A204.1 (cell line): ENCODE measurements around the gene PUM2.
"Not testable (repeated sequence)": the region's sequence is repeated elsewhere in the genome, so short reads cannot be mapped to it uniquely, and the experiment has no call there.

Source experiments
- FAIRE-seq: peaks from 2 replicates; lab custom pipeline; 2012; peaks lifted over from hg19 to GRCh38; lab: Jason Lieb, UNC

Gene PUM2

DNA sequence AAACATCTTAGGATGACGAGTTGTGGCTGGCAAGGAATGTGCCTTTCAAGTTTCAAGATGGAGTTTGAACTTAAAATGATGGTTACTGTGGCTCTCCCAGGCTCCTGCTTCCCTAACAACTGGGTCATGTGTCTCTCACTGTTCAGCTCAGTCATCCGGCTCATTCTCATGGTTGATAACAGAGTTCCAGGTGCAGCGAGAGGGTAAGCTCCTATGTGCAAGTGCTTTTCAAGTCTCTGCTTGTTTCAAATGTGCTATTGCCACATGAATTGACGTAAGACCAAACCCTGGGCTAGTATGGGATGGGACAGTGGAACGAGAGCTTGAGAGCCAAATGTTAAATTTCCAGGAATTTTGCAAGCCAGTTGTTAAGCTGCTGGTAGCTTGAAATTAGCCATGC lies 19.5 kb upstream of the PUM2 start:
- FAIRE-seq: no peak

GRCh38 chr2:20369366-20369765 lies 18.7 kb upstream of the PUM2 start:
- FAIRE-seq: no peak

- no peak for FAIRE-seq
Observed at GRCh38 chr2:20368706-20369105, 18.1 kb upstream of the PUM2 start.

GRCh38 chr2:20367929-20368328 lies 17.3 kb upstream of the PUM2 start:
- not testable (repeated sequence) for FAIRE-seq

GRCh38 chr2:20366672-20367116 lies 16.1 kb upstream of the PUM2 start:
- FAIRE-seq: no peak

DNA sequence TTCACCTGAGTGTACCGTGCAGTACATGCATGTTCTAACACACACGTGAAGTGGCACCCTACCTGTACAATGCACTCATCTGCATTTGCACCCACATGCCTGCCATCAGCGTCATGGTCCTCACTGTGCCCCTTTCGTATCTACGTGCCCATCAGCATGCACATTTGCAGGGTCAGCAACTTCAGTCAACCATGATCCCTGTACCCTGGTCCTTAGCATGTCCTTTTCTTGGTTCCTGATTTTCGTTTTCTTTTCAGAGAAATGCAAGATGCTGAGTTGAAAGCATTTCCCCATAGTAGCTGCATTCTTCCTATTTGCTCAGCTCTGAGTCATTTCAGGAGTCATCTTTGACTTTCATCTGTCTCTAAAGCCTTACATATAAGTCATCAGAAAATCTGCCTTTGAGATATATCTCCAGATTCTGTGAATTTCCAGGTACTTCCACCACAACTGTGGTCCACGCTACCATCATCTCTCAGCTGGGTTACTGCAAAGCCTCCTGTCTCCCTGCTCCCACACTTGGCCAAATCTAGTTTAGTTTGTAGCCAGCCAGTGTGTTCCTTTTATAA lies 14.7 kb upstream of the PUM2 start:
- no peak for FAIRE-seq

DNA sequence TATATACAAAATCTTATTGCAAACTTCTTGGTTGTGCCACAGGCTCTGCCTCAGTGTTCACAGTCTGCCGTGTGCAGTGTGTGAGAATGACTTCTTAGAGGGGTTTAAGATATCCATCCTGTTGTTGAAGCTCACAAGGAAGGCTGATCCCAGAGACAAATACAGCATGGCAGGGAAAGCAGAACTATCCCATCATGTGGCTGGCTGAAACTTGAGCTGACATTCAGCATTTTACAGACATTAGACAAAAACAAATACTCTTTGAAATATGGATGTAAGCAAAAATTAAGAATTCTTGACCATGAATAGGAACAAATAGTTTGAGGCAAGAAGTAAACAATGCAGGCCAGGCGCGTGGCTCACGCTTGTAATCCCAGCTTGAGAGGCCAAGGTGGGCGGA lies 12.9 kb upstream of the PUM2 start:
- no peak for FAIRE-seq

DNA sequence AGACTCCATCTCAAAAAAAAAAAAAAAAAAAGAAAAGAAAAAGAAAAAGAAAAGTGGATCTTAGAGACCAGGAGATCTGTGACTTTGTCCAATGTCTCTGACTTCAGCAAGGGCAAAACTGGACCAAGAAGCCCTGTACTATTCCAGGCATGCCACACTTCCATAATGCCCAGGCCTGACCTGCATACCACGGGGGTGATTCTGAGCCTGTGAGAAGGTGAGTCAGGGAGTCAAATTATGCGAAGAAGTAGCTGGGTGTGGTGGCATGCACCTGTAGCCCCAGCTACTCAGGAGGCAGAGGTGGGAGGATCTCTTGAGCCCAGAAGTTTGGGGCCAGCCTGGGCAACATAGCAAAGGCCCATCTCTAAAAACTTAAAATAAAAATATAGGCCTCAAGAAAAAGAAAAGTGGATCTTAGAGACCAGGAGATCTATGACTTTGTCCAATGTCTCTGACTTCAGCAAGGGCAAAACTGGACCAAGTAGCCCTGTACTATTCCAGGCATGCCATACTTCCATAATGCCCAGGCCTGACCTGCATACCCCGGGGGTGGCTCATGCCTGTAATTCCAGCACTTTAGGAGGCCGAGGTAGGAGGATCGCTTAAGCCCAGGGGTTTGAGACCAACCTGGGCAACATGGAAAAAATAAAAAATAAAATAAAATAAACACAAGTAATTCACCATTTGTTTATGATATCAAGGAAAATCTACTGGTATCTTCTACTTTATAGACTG lies 12.2 kb upstream of the PUM2 start:
- no peak for FAIRE-seq

DNA sequence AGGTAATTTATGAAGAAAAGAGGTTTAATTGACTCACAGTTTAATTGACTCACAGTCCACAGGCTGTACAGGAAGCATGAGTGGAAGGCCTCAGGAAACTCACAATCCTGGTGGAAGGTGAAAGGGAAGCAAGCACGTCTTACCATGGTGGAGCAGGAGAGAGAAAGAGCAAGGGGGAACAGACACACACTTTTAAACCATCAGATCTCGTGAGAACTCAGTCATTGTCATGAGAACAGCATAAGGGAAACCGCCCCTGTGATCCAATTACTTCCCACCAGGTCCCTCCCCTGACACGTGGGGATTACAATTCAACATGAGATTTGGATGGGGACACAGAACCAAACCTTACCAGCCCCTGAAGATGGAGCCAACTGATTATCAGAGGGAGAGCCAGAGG lies 11.2 kb upstream of the PUM2 start:
- FAIRE-seq: no peak

- no peak for FAIRE-seq
Observed at GRCh38 chr2:20359096-20359495, 8.5 kb upstream of the PUM2 start.

DNA sequence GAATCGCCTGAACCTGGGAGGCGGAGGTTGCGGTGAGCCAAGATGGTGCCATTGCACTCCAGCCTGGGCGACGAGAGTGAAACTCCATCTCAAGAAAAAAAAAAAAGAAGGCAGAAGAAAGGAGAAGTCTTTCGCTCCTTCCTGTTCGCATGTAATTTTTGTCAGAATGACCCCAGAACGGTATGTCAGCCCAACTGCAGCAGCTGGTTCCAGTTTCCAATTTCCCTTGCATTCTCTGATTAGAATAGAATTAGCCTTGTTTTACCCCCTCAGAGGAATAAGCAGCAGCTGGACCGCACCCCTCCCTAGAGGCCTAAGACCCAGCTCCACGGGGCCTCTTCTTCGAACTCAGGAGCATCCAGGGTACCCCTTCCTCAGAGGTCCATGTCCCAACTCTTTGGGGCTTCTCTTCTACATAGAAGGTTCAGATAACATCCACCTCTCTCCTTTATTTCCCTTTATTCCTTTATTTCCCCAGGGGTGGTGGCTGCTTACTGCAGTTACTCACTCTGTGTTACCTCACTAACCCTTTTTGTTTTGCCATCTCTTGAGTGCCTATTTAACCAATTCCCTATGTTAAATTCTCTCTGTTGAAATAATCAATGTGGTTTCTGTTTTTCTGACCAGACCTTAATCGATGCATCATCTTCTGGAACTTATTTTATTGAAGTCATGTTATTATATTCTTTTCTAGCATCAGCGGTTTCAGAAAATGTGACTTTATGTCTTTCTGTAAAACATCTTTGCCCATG lies 7.2 kb upstream of the PUM2 start:
- FAIRE-seq: no peak

- FAIRE-seq: no peak
Observed at GRCh38 chr2:20356042-20356441, 5.4 kb upstream of the PUM2 start.

DNA sequence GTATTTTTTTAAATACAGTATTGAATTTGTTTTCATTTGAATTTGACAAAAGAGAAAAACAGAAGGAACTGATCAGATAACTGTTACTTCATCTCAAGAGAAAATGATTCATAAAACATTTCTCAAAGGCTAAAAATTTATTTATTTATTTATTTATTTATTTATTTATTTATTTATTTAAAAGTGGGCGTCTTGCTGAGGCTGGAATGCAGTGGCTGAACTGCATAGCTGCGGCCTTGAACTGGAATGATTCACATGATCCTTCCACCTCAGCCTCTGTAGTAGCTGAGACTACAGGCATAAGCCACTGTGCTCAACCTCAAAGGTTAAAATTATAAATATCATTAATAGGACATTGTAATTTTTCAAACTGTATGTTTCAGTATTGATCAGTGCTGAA lies 4.5 kb upstream of the PUM2 start:
- FAIRE-seq: no peak

DNA sequence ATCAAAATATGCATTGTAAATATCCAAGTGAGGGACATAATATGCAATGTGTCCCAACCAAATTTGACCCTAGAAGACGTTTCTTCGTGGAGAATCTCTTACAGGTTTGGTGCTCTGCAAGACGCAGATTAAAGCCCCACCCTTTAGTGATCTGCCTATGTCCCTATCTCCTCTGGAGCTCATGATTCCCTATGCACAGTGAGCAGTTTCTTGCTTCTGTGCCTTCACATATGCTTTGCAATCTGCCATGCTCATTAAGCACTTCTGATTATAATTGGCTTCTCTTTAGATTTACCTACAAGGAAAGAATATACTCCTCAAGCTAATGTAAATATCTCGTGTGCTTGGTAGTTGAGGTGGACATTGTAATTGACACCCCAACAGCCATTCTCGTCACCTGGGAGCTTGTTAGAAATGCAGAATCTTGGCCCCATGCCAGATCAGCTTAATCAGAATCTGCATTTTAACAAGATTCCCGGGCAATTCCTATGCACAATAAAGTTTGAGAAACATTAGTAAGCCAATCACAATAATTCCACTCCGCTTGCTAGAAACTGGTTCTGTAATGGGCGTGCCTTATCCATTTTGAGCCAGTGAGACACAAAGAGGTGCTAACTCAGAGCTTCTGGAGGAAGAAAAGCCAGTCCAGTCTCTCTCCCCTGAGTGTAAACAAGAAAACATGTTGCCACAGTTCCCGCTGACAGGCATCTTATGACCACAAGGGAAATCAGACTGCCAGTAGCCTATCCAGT lies 2.8 kb upstream of the PUM2 start:
- no peak for FAIRE-seq

GRCh38 chr2:20352581-20353216 lies 2.1 kb upstream of the PUM2 start:
- FAIRE-seq: no peak

DNA sequence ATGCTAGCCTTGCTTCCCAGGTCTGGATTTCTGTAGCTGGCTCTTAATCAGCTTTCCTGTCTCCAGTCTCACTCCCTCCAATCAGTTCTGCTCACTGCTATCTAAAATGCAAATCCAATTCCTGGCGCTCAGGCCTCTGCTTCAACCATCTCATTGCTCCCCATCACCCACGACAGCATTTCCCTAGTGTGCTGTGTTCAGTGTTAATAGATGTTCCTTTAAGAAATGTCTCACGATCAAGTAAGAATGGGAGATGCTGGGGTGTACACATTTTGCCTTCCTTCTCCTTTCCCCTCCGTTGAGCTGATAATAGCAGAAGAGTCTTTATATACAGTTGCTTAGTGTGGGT lies 1.6 kb upstream of the PUM2 start:
- FAIRE-seq: no peak

DNA sequence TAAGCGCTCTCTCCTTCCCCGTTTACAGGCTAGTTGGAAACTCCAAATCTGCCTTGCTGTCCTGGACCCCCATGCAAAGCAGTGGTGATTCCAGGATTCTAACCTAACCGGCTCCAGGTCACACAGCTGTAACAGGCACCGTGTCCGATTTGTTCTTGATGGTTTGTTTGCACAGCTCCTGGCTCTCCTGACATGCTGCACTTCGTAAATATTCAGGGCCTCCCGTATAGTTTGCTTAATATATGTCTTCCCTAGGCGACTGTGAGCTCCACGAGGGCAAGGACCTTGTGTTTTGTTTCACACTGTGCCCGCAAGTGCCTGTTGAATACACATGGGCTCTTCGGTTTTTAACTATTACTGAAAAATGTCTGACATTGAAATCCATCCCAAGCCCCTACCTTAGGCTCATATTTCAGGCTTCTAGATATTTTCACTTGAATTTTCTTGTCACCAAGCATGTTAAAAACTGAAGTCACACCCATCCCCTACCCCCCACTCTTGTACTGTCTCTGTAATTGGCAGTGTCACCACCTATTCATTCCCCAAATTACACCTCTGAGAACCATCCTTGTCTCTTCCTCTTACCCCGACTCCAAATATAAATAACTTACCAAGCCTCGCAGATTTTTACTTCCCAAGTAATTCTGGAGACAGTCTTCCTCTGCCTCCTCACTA lies 1.0 kb upstream of the PUM2 start:
- FAIRE-seq: no peak

DNA sequence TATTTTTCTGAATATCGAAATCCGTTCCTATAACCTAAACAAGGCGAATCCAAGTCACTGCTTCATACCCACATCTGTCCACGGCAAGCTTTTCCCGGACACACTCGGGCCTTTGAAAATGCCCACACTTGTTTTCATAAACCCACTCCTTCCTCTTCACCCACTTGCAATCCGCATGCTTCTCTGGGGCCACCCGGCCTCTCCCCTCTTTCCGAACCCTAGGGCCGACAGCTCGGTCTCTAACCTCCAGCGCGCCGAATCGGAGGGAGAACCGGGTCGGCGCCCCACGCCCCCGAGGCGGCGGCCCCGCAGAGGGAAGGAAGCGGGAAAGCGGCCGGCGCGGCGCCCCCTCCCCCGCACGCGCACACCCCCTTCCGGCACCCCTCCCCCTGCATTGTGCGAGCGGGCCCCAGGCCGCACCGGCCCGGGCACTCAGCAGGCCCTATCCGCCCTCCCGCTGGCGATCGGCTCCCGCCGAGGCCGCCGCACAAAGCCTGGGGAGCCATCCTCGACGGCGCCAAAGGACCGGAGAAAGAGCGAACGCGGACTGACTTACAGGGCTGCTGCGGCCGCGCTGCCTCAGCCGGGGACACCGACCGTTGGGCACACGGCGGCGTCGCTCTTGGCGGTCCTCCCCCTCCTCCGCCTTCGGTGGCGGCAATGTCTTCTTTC lies 467 bp downstream of the PUM2 start:
- no peak for FAIRE-seq

DNA sequence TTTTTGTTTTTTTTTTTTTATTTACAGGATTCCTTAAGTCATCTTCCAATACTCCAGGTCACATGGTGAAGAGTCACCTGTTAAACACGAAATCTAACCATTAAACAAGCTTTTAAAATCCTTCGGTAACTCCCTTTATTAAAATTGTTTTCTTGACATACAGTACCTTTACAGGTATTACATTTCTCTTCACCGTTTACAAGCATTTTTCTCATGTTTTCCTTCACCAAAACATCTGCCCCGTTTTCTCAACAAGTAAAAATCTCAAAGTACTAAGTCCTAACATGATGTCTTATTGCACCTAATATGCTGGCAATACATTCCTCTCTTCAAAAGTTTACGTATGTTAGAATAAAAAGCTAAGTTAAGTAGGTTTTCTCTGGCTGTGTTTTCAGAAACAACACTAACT lies 1.1 kb downstream of the PUM2 start:
- no peak for FAIRE-seq

- FAIRE-seq: no peak
Observed at GRCh38 chr2:20348542-20348941, 2.1 kb downstream of the PUM2 start.
